GM12865 (cell line): ENCODE measurements around the gene ADAM12.

Experiments used
- DNase-seq: peaks from one replicate; pipeline ENCODE4 v3.0.0; 2010; ENCODE audit warnings: low read depth
- H3K4me3 ChIP-seq: 2 replicates; pipeline ENCODE4 v1.5.1; 2011; ENCODE audit warnings: mild to moderate bottlenecking, low read depth, low read length, control low read depth
- TF ChIP-seq, protein P1 (sequence below): IDR thresholded peaks from 2 replicates; pipeline ENCODE4 v1.5.1; 2011; ENCODE audit warnings: low read length, control low read depth, low read depth, inconsistent platforms; ENCODE audit not compliant: insufficient read depth; ENCODE audit errors: missing control alignments

ADAM12 gene

DNA sequence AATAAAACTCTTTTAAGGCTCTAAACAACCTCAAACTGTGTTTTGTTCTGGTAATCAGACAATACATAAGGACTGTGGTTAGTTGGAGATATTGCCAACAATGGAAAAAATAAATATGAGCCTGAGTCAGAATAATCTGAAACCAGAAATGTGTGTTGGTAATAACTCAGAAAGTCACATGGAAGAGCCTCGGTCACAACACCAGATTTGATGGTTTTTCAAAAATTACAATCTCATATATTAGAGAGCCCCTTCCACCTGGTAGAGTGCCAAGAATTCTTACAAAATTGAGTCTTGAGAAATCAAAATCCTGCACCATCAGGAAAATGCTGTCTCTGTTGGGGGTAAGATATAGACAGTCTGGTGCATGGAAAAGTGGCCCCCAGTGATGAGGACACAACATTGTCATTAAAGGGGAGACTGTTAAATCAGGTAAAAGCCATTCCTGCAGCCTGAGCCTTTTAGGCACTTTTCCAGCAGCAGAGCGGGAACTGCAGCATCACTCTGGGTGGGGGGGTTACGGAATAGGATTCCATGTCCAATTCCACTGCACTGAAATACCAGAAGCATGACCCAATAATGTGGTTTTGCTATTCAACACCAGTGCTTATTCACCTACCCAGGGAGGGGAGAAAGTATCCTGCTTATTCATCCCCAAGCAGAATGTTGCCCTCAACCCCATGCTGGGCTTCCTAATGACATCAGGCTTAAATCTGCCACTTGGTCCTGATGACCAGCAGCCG lies 9.5 kb upstream of the ADAM12 start:
- DNase-seq = no peak
- TF ChIP-seq, protein P1, sequence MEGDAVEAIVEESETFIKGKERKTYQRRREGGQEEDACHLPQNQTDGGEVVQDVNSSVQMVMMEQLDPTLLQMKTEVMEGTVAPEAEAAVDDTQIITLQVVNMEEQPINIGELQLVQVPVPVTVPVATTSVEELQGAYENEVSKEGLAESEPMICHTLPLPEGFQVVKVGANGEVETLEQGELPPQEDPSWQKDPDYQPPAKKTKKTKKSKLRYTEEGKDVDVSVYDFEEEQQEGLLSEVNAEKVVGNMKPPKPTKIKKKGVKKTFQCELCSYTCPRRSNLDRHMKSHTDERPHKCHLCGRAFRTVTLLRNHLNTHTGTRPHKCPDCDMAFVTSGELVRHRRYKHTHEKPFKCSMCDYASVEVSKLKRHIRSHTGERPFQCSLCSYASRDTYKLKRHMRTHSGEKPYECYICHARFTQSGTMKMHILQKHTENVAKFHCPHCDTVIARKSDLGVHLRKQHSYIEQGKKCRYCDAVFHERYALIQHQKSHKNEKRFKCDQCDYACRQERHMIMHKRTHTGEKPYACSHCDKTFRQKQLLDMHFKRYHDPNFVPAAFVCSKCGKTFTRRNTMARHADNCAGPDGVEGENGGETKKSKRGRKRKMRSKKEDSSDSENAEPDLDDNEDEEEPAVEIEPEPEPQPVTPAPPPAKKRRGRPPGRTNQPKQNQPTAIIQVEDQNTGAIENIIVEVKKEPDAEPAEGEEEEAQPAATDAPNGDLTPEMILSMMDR = no peak
- no peak overlapping the region for H3K4me3 ChIP-seq

DNA sequence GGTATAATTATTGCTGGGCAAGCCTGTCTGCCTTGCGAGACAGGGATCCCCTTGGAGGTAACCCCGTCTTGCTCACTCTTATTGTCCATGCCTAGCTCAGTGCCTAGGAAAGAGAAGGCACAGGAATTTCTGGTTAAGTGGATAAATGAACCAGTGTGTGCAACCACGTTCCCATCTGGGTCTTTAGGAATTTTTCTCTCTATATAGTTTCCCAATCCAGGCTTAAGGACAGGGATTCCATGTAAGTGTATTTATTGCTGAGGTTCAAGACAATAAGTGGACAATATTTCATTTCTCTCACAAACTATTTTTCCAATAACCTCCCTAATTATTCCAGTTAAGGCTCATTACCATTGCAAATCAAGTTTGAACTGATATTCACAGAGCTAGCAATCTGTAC lies 8.9 kb upstream of the ADAM12 start:
- H3K4me3 ChIP-seq = no peak overlapping the region

GRCh38 chr10:126394948-126395347 lies 6.7 kb upstream of the ADAM12 start:
- no peak for DNase-seq
- H3K4me3 ChIP-seq = no peak overlapping the region
- TF ChIP-seq, protein P1 = no peak

More for the DNA sequence above, 8.9 kb upstream of the ADAM12 start:
- TF ChIP-seq, protein P1 = no peak
- DNase-seq = no peak

- TF ChIP-seq, protein P1 = no peak
- no peak overlapping the region for H3K4me3 ChIP-seq
- no peak for DNase-seq
These were observed 4.8 kb upstream of the ADAM12 start for GRCh38 chr10:126393076-126393475.

DNA sequence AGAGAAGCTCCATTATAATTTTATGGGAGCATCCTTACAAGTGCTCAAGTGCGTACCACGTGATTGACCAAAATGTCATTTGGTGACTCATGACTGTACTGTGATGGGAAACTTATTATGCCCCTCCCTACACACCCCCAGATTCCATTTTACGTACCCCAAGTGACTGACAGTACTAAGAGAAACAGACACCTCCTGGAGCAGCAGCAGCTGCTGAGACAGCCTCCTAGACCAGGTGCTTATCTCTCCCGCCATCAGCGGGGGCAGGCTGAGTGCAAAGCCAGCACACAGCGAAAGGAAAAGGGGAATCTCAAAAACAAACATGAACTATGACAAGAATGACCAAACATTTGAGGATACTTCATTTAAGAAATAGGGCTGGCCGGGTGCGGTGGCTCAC lies 4.2 kb upstream of the ADAM12 start:
- DNase-seq = no peak
- TF ChIP-seq, protein P1 = no peak
- no peak overlapping the region for H3K4me3 ChIP-seq

GRCh38 chr10:126392068-126392467 lies 3.8 kb upstream of the ADAM12 start:
- no peak for DNase-seq
- TF ChIP-seq, protein P1 = no peak
- no peak overlapping the region for H3K4me3 ChIP-seq
